OCI-M1 (cell line): ENCODE measurements around the gene SEPTIN1.

Experiments
- DNase-seq: peaks from one replicate; lab custom pipeline; 2025; lab: John Stamatoyannopoulos, UW

Gene SEPTIN1, protein sequence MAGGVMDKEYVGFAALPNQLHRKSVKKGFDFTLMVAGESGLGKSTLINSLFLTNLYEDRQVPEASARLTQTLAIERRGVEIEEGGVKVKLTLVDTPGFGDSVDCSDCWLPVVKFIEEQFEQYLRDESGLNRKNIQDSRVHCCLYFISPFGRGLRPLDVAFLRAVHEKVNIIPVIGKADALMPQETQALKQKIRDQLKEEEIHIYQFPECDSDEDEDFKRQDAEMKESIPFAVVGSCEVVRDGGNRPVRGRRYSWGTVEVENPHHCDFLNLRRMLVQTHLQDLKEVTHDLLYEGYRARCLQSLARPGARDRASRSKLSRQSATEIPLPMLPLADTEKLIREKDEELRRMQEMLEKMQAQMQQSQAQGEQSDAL

DNA sequence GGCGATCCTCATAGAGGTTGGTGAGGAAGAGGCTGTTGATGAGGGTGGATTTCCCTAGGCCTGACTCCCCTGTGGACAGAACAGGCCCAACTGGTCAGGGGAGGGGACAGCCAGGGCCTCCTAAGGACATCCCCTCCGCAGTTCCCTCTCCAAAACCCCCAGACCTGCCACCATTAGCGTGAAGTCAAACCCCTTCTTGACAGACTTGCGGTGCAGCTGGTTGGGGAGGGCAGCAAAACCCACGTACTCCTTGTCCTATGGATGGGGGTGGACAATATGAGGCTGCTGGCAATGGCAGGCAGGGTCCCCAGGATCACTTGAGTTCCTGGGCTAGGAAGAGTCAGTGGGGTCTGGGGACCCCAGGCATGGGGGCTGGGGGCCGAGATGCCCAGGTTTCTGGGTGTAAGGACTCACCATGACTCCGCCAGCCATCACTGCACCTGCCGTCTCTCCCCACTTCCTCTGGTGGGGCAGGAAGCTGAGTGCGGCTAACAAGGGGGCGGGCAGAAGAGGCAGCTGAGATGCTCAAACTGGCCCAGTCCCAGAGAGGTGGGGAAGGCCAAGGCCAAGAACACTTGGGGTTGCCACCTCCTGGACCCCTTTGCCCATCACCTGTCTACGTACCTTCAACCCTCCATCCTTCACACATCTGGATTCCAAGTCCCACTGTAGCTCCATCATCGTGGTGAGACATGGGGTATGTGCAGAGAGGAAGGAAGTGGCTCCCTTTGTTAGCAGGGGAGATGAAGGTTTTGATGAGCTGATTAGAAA lies at the start of gene SEPTIN1:
TSS of gene SEPTIN1 (minus strand) at position 451 of the 771 bp plus-strand sequence. CDS start at position 432, 19 bp downstream.
- no peak for DNase-seq

DNA sequence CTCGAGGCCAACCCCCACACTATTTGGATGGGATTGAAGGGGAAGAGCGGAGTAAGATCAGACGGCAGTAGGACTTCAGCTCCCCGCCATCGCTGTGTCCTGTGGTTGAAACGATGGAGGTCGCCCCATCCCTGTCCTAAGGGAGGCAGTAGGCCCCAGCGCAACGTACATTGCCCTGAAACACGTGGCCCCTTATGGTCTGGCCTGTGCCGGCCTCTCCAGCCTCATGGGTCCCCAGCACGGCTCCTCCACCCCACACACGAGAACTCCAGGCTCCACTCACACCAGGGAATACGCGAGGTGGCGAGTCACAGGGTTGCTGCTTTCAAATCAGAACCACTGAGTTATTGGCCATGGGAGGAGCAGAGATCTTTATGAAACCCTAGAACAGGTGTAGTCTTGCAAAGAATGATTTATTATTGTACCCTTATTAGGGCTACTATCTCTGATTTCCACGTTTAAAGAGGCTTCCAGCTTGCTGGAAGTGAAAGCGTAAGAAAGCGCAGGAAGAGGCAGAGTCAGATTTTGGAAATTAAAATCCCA lies 48.1 kb upstream of the SEPTIN1 start:
- DNase-seq = no peak

DNA sequence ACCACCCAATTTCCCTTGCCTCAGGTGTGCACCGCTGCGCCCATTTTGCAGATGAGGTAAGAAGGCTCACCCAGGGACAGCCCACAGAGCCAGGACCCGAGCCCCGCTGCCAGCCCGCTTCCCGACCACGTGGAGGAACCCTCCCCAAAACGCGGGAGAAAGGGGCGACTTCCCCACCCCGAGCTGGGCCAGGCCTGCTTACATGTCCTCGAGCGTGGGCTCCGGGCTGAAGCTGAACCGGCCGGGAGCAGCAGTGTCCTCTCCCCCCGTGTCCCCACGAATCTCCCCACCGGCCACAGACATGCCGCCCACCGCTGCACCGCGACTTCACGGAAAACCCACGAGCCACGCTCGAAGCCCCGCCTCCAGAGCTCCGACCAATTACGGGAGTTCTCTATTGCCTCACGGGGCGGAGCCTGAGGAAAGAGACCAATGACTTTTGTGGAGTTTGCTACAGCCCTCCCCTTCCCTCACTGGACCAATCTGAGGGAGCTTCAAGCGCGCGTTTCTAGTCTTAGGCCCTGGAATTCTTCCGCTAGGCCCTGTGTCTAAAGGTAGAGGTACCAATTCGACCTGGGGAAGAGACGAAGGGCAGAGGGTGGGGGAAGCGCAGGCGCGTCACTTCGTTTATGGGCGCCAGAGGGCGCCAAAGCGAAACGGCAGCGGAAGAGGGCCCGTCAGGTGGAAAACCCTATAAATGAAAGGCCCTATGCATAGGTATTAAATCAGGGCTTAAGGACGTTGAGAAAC lies 47.5 kb upstream of the SEPTIN1 start, which contains the start of gene DCTPP1:
TSS of gene DCTPP1 (minus strand) at position 353 of the 750 bp plus-strand sequence. CDS start at position 303, 50 bp downstream.
- DNase-seq = peak; percentile 100

DNA sequence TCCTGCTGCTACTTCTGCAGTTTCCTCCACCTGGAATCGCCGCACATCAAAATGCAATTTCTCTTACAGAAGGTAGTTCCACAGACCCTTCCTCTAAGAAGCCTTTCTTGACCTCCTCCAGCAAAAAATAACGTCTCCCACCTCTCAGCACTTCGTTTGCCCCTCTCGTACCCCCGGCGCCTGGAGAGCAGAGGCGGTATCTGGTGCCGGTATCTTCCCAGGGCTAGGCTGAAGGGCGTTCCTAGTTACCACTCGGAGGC lies 47.0 kb upstream of the SEPTIN1 start:
- no peak for DNase-seq

DNA sequence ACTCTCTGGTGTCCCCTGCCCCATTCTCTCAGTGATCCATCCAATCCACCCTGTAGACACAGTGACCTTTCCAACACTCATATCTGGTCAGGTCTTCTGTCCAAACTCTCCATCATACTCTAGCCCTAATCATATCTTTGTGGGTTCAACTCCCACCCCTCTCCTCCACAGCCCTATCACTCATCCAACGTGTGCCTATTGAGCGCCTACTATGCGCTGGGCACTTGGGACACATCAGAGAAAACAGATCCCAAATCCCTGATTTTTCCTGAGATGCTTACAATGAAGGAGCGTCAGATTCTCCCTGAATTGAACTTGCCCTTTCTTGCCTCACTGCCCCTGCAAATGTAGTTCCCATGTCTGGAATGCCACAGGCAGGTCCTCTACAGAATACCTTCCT lies 45.7 kb upstream of the SEPTIN1 start:
- DNase-seq = no peak

DNA sequence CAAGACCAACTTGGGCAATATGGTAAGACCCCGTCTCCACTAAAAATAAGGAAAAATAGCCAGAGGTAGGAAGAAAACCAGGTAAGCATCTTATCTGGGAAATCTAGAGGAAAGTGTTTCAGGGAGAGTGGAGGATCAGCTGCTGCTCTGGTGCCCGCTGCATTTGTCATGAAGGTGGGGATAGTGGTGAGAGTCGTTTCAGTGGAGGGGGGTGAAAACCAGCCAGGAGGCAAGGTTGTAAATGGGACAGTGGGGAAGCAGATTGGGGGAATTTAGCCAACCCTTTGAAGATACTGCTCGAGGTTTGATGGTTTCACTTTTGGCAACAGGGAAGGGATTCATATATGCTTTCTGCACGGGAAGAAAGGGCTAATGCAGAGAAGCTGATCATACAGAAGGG lies 38.6 kb upstream of the SEPTIN1 start:
- no peak for DNase-seq

DNA sequence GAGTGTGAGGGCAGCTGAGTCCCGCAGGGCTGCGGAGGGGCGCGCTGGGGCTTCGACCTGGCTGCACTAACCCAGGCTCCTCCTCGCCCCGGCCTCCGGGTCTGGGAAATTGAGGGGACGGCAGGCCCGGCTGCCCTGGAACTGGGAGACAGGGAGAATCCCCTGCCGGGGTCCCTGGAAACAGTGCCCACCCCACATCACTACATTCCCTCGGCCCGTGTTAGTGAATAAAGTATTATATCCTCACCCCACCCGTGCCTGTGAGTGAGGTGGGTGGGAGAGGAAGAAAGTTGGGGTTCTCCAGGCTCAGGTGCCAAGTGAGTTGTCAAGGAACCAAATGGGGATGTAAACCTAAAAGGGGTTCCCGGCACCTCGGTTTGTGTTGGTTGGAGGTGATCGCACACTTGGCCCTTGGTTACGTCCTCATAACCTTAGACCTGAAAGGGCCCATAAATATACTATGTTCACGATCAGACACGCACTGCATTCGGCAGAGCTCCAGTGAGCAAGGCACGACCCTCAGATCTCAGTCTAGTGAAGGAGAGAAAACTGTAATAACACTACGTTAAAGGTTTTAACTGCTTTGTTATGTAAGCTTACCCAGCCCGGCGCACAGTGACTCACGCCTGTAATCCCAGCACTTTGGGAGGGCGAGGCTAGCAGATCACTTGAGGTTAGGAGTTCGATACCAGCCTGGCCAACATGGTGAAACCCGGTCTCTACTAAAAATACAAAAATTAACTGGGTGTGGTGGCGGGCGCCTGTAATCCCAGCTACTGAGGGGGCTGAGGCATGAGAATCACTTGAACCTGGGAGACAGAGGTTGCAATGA lies 36.2 kb upstream of the SEPTIN1 start:
- DNase-seq = no peak

DNA sequence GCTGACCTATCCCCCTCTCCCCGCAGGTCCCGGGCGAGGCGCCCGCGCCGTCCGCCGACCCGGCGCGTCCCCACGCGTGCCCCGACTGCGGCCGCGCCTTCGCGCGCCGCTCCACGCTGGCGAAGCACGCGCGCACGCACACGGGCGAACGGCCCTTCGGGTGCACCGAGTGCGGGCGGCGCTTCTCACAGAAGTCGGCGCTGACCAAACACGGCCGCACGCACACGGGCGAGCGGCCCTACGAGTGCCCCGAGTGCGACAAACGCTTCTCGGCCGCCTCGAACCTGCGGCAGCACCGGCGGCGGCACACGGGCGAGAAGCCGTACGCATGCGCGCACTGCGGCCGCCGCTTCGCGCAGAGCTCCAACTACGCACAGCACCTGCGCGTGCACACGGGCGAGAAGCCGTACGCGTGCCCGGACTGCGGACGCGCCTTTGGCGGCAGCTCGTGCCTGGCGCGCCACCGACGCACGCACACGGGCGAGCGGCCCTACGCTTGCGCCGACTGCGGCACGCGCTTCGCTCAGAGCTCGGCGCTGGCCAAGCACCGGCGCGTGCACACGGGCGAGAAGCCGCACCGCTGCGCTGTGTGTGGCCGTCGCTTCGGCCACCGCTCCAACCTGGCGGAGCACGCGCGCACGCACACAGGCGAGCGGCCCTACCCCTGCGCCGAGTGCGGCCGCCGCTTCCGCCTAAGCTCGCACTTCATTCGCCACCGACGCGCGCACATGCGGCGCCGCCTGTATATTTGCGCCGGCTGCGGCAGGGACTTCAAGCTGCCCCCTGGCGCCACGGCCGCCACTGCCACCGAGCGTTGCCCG lies 35.4 kb upstream of the SEPTIN1 start:
- DNase-seq = no peak

DNA sequence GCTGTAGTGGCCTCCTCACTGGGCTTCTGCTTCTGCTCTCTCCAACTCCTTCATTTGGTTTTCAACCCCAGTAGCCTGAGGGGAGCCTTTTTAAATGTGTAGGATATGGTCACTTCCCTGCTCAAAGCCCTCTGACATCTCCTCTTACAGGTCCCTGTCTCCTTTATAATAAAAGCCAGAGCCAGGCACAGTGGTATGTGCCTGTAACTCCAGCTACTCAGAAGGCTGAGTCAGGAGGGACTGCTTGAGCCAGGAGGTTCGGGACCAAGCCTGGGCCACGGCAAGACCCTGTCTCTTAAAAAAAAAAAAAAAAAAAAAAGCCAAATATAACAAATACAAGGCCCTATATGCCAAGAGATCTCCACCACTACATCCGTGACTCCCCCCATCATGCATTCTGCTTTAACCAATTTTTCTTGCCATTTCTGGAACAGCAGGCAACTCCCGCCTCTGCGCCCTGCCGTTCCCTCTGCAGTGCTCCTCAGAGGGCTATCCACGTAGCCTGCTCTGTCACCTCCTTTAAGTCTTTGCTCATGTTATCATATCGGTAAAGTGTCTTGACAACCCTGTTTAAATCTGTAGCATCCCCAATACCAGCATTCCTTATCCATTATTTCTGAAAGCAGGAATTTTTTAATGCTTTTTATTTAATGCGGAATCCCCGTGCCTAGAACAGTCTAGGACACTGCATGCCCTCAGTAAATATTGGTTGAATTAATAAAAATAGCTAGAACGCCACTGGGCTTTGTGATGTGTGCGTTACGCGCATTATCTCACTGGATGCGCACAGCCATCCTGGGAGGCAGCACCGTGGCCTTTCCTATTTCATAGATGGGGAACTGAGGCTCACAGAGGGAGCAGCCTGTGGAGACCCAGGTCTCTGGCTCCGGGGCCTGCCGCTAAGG lies 34.5 kb upstream of the SEPTIN1 start:
- DNase-seq = no peak

DNA sequence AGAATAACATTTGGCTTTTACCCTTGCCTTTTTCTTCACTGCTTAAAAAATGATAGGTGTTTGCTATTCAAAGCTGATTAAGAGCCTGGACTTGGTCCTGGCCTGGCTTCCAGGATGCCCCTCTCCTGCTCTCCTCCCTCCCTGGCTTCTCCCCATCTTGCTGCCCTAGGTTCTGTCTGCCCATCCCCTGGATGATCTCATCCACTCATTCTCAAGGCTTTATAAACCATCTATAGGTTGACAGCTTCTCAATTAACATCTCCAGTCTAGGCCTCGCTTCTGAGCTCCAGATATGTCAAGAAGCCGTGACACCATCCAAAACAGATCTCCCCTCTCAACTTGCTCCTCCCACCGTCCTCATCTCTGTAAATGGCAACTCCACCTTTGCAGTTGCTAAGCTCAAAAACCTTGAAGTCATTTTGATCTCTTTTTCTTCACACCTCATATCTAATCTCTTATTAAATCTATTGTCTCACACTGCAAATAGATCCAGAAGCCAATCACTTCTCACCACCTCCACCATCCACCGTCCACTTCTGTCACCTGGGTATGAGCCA lies 33.8 kb upstream of the SEPTIN1 start:
- DNase-seq = no peak

DNA sequence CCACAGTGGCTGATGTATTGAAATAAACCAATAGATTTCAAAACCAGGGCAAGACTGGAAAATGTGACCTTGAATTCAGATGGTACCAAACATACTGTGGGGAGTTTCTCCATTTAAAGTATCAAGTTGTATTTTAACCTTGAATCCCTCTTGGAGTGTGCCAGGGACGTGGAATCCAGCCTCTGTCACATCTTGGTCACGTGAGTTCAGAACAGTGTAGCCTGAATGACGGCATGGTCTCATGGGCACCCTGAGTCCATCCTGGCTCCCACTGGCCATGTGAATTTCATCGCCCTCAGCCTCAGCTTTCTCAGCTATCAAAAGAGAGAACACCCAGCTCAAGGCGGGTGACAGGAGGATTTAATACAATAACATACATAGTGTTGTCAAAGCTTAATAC lies 31.8 kb upstream of the SEPTIN1 start:
- no peak for DNase-seq

DNA sequence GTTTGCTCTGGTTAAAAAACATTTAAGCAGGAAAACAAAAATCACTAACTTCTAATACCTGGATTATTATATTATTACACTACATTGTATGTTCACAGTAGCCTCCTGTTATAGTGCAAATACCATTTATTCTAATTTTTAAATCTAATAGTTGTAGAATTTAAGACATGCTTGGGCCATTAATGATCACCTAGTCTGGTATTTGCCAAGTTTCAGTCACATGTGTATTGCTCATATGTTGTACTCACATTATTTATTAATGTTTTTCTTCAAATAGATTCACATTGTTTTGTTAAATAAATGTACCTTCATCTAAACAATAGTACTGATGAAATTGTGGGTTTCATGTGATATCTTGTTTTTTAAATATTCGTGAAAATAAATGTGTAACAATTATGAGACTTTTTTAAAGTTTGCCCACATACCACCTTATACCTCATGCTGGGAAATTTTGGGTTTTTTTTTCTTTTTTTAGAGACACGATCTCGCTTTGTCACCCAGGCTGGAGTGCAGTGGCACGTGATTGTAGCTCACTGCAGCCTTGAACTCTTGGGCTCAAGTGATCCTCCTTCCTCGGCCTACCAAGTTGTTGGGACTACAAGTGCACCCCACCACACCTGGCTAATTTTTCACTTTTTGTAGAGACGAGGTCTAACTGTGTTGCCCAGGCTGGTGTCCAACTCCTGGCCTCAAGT lies 30.9 kb upstream of the SEPTIN1 start:
- DNase-seq = no peak

DNA sequence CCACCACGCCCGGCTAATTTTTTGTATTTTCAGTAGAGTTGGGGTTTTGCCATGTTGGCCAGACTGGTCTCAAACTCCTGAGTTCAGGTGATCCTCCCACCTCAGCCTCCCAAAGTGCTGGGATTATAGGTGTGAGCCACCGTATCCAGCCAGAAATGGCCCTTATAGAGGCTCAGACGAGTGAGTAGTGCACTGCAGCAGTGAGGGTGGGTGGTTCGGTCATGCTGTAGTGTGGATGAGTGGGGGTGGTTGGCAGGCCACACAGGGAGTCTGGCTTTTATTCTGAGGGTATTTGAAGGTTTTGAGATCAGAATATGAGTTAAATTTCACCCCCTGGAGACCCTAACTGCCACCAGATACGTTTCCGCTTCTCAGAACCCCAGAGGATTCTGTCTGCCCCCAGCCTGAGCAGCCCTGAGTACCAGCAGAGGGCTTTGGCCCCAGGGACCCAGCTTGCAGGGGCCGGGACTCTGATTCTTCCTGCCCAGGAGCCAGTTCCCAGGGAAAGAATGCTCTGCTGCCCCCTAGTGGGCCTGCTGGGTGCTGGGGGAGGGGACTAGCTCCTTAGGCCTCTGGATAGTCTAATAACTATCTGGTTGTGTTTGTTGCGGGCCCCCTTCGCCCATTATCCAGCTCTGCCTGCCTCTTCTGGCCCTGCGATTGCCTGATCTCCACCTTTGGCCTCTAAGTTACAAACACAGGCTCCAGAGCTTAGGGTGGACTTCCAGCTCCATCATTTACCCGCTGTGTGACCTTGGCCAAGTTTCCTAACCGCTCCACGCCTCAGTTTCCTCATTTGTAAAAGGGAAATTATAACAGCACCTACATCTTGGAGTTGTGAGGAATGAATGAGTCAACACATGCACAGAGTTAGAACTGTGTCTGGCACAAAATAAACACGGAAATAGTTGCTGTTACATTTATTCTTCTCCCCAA lies 27.0 kb upstream of the SEPTIN1 start:
- peak; percentile 96 for DNase-seq

DNA sequence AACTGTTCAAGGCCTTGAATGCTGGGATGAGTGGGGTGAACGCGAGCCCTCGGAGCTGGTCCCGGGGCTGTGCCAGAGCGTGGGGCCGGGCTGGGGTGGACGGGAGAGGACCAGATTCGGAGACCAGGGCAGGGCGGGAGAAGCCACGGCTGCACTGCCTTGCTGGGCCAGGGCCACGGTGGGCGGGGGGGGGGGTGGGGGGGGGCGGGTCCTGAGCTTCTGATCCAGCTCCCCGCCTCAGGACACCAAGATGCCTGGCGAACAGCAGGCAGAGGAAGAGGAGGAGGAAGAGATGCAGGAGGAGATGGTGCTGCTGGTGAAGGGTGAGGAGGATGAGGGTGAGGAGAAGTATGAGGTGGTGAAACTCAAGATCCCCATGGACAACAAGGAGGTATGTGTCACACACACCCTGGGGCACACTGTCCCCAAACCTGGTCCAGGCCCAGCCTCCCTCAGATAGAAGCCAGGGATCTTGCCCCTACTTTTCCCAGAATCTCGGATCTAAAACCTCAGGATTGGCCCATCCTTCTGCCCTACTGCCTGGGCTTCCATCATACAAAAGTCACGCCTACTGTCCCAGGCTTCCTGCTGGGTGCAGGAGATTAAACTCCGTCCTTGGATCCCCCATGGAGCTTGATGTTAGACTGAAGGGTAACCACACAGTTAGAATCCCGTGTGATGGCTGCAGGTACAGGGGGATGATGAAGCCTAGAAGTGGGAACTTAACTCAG lies 25.6 kb upstream of the SEPTIN1 start:
- no peak for DNase-seq

DNA sequence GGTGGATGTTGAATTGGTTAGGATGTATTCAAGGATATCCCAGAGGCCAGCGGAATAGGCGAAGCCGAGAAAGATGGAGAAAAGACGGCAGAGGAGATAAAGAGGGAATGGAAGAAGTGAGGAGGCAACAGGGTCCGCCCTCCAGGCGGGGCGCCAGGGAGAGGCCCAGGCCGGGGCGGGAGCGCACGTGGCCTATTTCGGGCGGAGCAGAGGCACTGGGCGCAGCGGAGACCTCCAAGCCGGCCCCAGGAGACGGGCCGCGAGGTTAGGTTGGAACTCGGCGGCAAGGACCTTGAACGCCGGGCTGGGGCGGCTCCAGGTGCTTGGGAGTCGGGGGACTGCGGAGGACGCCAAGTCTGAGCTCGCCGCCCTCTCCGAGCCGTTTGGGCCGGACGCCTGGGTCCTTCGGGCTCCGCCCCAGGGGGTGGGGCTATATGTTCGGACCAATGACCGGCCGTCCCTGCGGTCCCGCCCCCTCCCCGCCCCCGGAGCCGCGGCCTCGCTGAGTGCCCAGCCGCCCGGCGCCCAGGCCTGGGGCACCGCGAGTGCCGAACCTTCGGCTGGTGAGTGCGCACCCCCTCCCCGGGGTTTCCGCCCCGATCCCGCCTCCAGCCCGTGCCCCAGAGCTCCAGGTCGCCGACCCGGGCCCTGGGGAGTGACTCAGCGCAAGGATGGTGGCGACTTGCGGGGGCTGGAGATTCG lies 24.9 kb upstream of the SEPTIN1 start, which contains the start of gene ZNF771:
TSS of gene ZNF771 (plus strand) at position 505 of the 702 bp plus-strand sequence. CDS start 448 bp downstream, outside the sequence.
- DNase-seq = peak; percentile 97

DNA sequence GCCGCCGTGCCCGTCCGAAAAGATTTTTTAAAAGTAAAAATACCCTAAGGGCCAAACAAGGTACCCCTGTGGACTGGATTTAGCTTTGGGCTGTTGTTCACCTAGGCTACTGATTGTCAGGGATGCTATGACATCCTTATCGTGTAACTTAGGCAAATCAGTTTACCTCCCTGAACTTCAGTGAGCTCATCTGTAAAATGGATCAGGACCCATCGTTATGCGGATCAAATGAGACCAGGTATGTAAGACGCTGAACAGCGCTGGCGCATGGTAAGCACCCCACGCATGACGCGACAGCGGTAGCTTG lies 24.4 kb upstream of the SEPTIN1 start:
- no peak for DNase-seq
